H9 (cell line): ENCODE results near the gene KCNQ2. TPM values are rescaled to one million over a fixed set of nuclear protein-coding genes. Genes with fewer than 3 reads are reported as not detected.

Source experiments
- DNase-seq: peaks from one replicate; pipeline ENCODE4 v3.0.0-alpha.2; 2017
- H2AFZ ChIP-seq: one replicate; pipeline ENCODE4 v1.6.1; 2013; ENCODE audit warnings: mild to moderate bottlenecking, low read length, control low read depth, moderate library complexity
- H2AK5ac ChIP-seq: 2 replicates; pipeline ENCODE4 v1.6.1; 2013; ENCODE audit warnings: low read length, control low read depth, mixed read lengths; ENCODE audit not compliant: insufficient read length
- H2BK120ac ChIP-seq: one replicate; pipeline ENCODE4 v1.6.1; 2013; ENCODE audit warnings: low read depth, mild to moderate bottlenecking, low read length, control low read depth, inconsistent platforms; ENCODE audit not compliant: poor library complexity, severe bottlenecking
- H2BK12ac ChIP-seq: 2 replicates; pipeline ENCODE4 v1.6.1; 2013; ENCODE audit warnings: low read length, control low read depth, mixed read lengths, low read depth; ENCODE audit not compliant: insufficient read length
- H2BK15ac ChIP-seq: 2 replicates; pipeline ENCODE4 v1.6.1; 2013; ENCODE audit warnings: low read depth, low read length, control low read depth
- H2BK20ac ChIP-seq: one replicate; pipeline ENCODE4 v1.6.1; 2013; ENCODE audit warnings: low read depth, mild to moderate bottlenecking, low read length, control low read depth, inconsistent platforms; ENCODE audit not compliant: poor library complexity, severe bottlenecking
- H2BK5ac ChIP-seq: 2 replicates; pipeline ENCODE4 v1.6.1; 2013; ENCODE audit warnings: low read length, control low read depth, mixed read lengths; ENCODE audit not compliant: insufficient read length
- H3K14ac ChIP-seq: 2 replicates; pipeline ENCODE4 v1.6.1; 2013; ENCODE audit warnings: low read length, control low read depth; ENCODE audit not compliant: insufficient read depth
- H3K18ac ChIP-seq: 2 replicates; pipeline ENCODE4 v1.6.1; 2013; ENCODE audit warnings: low read depth, mild to moderate bottlenecking, mixed read lengths, low read length, control low read depth; ENCODE audit not compliant: insufficient read length
- H3K23ac ChIP-seq: 2 replicates; pipeline ENCODE4 v1.6.1; 2013; ENCODE audit warnings: low read length, control low read depth, mixed read lengths, low read depth; ENCODE audit not compliant: insufficient read length
- H3K23me2 ChIP-seq: 2 replicates; pipeline ENCODE4 v1.6.1; 2013; ENCODE audit warnings: low read depth, mild to moderate bottlenecking, mixed read lengths, low read length, control low read depth; ENCODE audit not compliant: insufficient read length, poor library complexity, severe bottlenecking
- H3K27ac ChIP-seq: 2 replicates; pipeline ENCODE4 v1.5.1; 2013; ENCODE audit warnings: low read length, control low read depth, mixed read lengths, low read depth; ENCODE audit not compliant: insufficient read length
- H3K27me3 ChIP-seq: 2 replicates; pipeline ENCODE4 v1.6.1; 2013; ENCODE audit warnings: low read length, control low read depth, inconsistent platforms; ENCODE audit not compliant: insufficient read depth
- H3K4ac ChIP-seq: 2 replicates; pipeline ENCODE4 v1.6.1; 2013; ENCODE audit warnings: low read depth, mild to moderate bottlenecking, control low read depth, inconsistent platforms, low read length, moderate library complexity
- H3K4me1 ChIP-seq: 2 replicates; pipeline ENCODE4 v1.6.1; 2013; ENCODE audit warnings: low read length, control low read depth, inconsistent platforms; ENCODE audit not compliant: insufficient read depth
- H3K4me2 ChIP-seq: 2 replicates; pipeline ENCODE4 v1.6.1; 2013; ENCODE audit warnings: low read length, control low read depth, mixed read lengths; ENCODE audit not compliant: insufficient read length, insufficient read depth
- H3K56ac ChIP-seq: 2 replicates; pipeline ENCODE4 v1.6.1; 2013; ENCODE audit warnings: low read depth, mild to moderate bottlenecking, mixed read lengths, low read length, control low read depth; ENCODE audit not compliant: insufficient read length
- H3K79me1 ChIP-seq: 2 replicates; pipeline ENCODE4 v1.6.1; 2013; ENCODE audit warnings: low read depth, mild to moderate bottlenecking, moderate library complexity, low read length, control low read depth, inconsistent platforms; ENCODE audit not compliant: insufficient read depth, poor library complexity, severe bottlenecking
- H3K79me2 ChIP-seq: 2 replicates; pipeline ENCODE4 v1.6.1; 2013; ENCODE audit warnings: low read length, control low read depth, inconsistent platforms; ENCODE audit not compliant: insufficient read depth
- H3K9ac ChIP-seq: 2 replicates; pipeline ENCODE4 v1.6.1; 2013; ENCODE audit warnings: low read length, control low read depth, mixed read lengths; ENCODE audit not compliant: insufficient read length; ENCODE audit errors: extremely low read depth
- H3K9me3 ChIP-seq: one replicate; pipeline ENCODE4 v1.6.1; 2013; ENCODE audit warnings: low read depth, low read length, inconsistent platforms; ENCODE audit not compliant: control insufficient read depth
- H3T11ph ChIP-seq: one replicate; pipeline ENCODE4 v1.6.1; 2013; ENCODE audit warnings: mild to moderate bottlenecking, low read length, control low read depth, inconsistent platforms
- H4K20me1 ChIP-seq: one replicate; pipeline ENCODE4 v1.6.1; 2013; ENCODE audit not compliant: control insufficient read depth, insufficient read length, insufficient read depth
- H4K5ac ChIP-seq: 2 replicates; pipeline ENCODE4 v1.6.1; 2013; ENCODE audit warnings: low read depth, mild to moderate bottlenecking, mixed read lengths, low read length, control low read depth; ENCODE audit not compliant: insufficient read length
- H4K8ac ChIP-seq: replicated peaks from 2 replicates; pipeline ENCODE4 v1.6.1; 2013; ENCODE audit warnings: low read length, control low read depth, mixed read lengths, low read depth; ENCODE audit not compliant: insufficient read length
- H4K91ac ChIP-seq: 2 replicates; pipeline ENCODE4 v1.6.1; 2013; ENCODE audit warnings: low read depth, mild to moderate bottlenecking, moderate library complexity, mixed read lengths, low read length, control low read depth; ENCODE audit not compliant: insufficient read length
- H3K27ac Mint-ChIP-seq, 3 experiments: 2 replicates in 2 of 3; 3 replicates in 1 of 3; pipeline ENCODE4 v1.8.0; 2020 to 2021; ENCODE audit warnings: mixed read lengths in 3 of 3, mild to moderate bottlenecking in 1 of 3, moderate library complexity in 1 of 3
- H3K27me3 Mint-ChIP-seq: 2 replicates; pipeline ENCODE4 v1.8.0; 2021; ENCODE audit warnings: low read depth, mild to moderate bottlenecking, moderate library complexity, mixed read lengths
- H3K36me3 Mint-ChIP-seq, 3 experiments: 2 replicates in 2 of 3; 3 replicates in 1 of 3; pipeline ENCODE4 v1.8.0; 2020 to 2021; ENCODE audit warnings: low read depth in 3 of 3, mixed read lengths in 3 of 3; ENCODE audit not compliant: insufficient read depth in 1 of 3
- H3K4me1 Mint-ChIP-seq, 2 experiments: 2 replicates each; pipeline ENCODE4 v1.8.0; 2020; ENCODE audit warnings: mixed read lengths in 2 of 2
- H3K4me3 Mint-ChIP-seq, 2 experiments: 2 replicates in 1 of 2; 3 replicates in 1 of 2; pipeline ENCODE4 v1.8.0; 2020 to 2021; ENCODE audit warnings: mild to moderate bottlenecking in 2 of 2, mixed read lengths in 2 of 2, moderate library complexity in 1 of 2
- H3K9me3 Mint-ChIP-seq, 2 experiments: 2 replicates in 1 of 2; 3 replicates in 1 of 2; pipeline ENCODE4 v1.8.0; 2020; ENCODE audit warnings: mild to moderate bottlenecking in 2 of 2, mixed read lengths in 2 of 2, moderate library complexity in 1 of 2
- CTCF ChIP-seq: fragments of 200-600 bp; sonication (generic); conservative IDR thresholded peaks from 3 replicates; pipeline ENCODE4 v1.8.0; 2021; ENCODE audit warnings: antibody characterized with exemption, mild to moderate bottlenecking
- WGBS: extraction: QIAGEN DNeasy Blood & Tissue Kit; methylation state at CpG from one replicate; pipeline ENCODE4 v1.1.7; 2013; ENCODE audit warnings: missing lambda C conversion rate, low lambda C conversion rate, mixed read lengths; ENCODE audit not compliant: insufficient read length; ENCODE audit errors: extremely low coverage; 5-methylcytosine and 5-hydroxymethylcytosine counted together
- total RNA-seq: library from RNA; stranded (reverse); gene quantifications from 2 replicates; pipeline ENCODE4 v1.2.1, GENCODE V29; 2021

KCNQ2 gene
- total RNA-seq, 1 experiment from 2014 or later: 69.2 TPM

GRCh38 chr20:63393566-63393965 is 78.9 kb downstream of the KCNQ2 start:
- Mint-ChIP-seq H3K27ac (peak overlapping the region in 1 of 3 experiments; percentile 82; a peak in 1 of 7 replicates), H3K4me1 (peaks cover 21 to 27% of the 10 kb centered on the region in 2 experiments), H3K9me3 (peaks cover 27 to 36% of the 10 kb centered on the region in 2 experiments), H3K27me3 (peaks cover 11% of the 10 kb centered on the region), H3K36me3 (peaks cover 4 to 13% (median 10%) of the 10 kb centered on the region in 3 experiments; a peak in 6 of 7 replicates), H3K4me3 (peak overlapping the region in 1 of 2 experiments; percentile 68; a peak in 1 of 5 replicates)
- no peak overlapping the region for H2AFZ ChIP-seq
- H3K4me1 ChIP-seq: peaks cover 7% of the 10 kb centered on the region; the same call in 1 of the 2 replicates
- no peaks in the 10 kb centered on the region for H3K79me2 ChIP-seq
- no peaks in the 10 kb centered on the region for H3K9me3 ChIP-seq
- H2BK20ac ChIP-seq: no peak overlapping the region
- WGBS: no CpG with 5 or more reads among the region's 17 CpGs
- no peaks in the 10 kb centered on the region for H3K23me2 ChIP-seq
- H2BK12ac ChIP-seq: no peak overlapping the region
- no peak overlapping the region for H2BK15ac ChIP-seq
- no peak overlapping the region for H4K91ac ChIP-seq
- no peak overlapping the region for H3K4me2 ChIP-seq
- no peak overlapping the region for H4K5ac ChIP-seq
- no peaks in the 10 kb centered on the region for H3K79me1 ChIP-seq
- H2BK120ac ChIP-seq: no peak overlapping the region
- no peak overlapping the region for H2BK5ac ChIP-seq
- H3K56ac ChIP-seq: no peak overlapping the region
- no peak overlapping the region for H2AK5ac ChIP-seq
- DNase-seq: no peak
- H3K27me3 ChIP-seq: no peaks in the 10 kb centered on the region
- H3K18ac ChIP-seq: peak overlapping the region; percentile 80
- H4K8ac ChIP-seq: no peak overlapping the region
- no peak overlapping the region for H3K9ac ChIP-seq
- no peak overlapping the region for H3K23ac ChIP-seq
- H3K4ac ChIP-seq: no peak overlapping the region
- H3T11ph ChIP-seq: no peak overlapping the region
- no peak overlapping the region for H3K27ac ChIP-seq
- H4K20me1 ChIP-seq: no peaks in the 10 kb centered on the region
- no peak for TF ChIP-seq CTCF
- H3K14ac ChIP-seq: peak overlapping the region; percentile 21
